B cell (primary cell): ENCODE results near the gene DYRK1A. TPM values are rescaled to one million over a fixed set of nuclear protein-coding genes. Genes with fewer than 3 reads are reported as not detected.

Source experiments
- ATAC-seq: fragments of 200-7000 bp; cut with Tn5 transposase; one replicate; pipeline ENCODE4 v1.10.0; 2021; ENCODE audit warnings: low read depth, mild to moderate bottlenecking, moderate number of reproducible peaks, moderate library complexity
- CTCF ChIA-PET: fragments of 350-600 bp; sonication (Branson Sonifier 250); formaldehyde crosslinking; loops from one replicate; lab custom pipeline; 2021; ENCODE audit warnings: antibody characterized with exemption, inconsistent platforms; lab: Charles Lee
- POLR2A ChIA-PET: fragments of 350-600 bp; sonication (Branson Sonifier 250); formaldehyde crosslinking; loops from one replicate; lab custom pipeline; 2021; ENCODE audit warnings: antibody characterized with exemption; lab: Charles Lee
- DNase-seq: peaks from one replicate; pipeline ENCODE4 v3.0.0; 2013
- H2AFZ ChIP-seq: 2 replicates; pipeline ENCODE4 v1.6.1; 2012; ENCODE audit warnings: mild to moderate bottlenecking, low read depth, low read length; ENCODE audit not compliant: insufficient read depth, poor library complexity, severe bottlenecking
- H3K27ac ChIP-seq, 2 donors: 1 replicate in 1 of 2; 2 replicates in 1 of 2; pipeline ENCODE4 v1.5.1; 2012 to 2013; ENCODE audit warnings: low read length in 2 of 2, mild to moderate bottlenecking in 2 of 2, moderate library complexity in 1 of 2
- H3K27me3 ChIP-seq, 4 experiments: fragments of 200-600 bp in 1 of 4; sonication (generic) in 1 of 4; replicated peaks in 1 of 4; 1 replicate in 2 of 4; 2 replicates in 2 of 4; pipeline versions ENCODE4 v1.6.1 to v1.7.0; 2013 to 2016; ENCODE audit warnings: low read length in 3 of 4, mild to moderate bottlenecking in 2 of 4, mixed read lengths in 1 of 4, moderate library complexity in 1 of 4; ENCODE audit not compliant: insufficient read depth in 4 of 4, control insufficient read depth in 3 of 4; ENCODE audit errors: control extremely low read depth in 1 of 4
- H3K36me3 ChIP-seq, 2 experiments: replicated peaks in 1 of 2; 1 replicate in 1 of 2; 2 replicates in 1 of 2; pipeline versions ENCODE4 v1.6.1 to v1.7.1; 2013; ENCODE audit warnings: low read length in 1 of 2; ENCODE audit not compliant: insufficient read depth in 2 of 2, control insufficient read depth in 1 of 2; ENCODE audit errors: control extremely low read depth in 1 of 2, extremely low read depth in 1 of 2
- H3K4me1 ChIP-seq, 2 donors: fragments of 200-600 bp in 1 of 2; sonication (generic) in 1 of 2; 1 replicate in 1 of 2; 2 replicates in 1 of 2; pipeline versions ENCODE4 v1.5.1 to v1.6.1; 2013 to 2017; ENCODE audit warnings: low read length in 2 of 2; ENCODE audit not compliant: control insufficient read depth in 2 of 2, insufficient read depth in 2 of 2
- H3K4me2 ChIP-seq: replicated peaks from 2 replicates; pipeline ENCODE3; 2012; ENCODE audit warnings: mild to moderate bottlenecking, low read depth, low read length; ENCODE audit not compliant: poor library complexity, severe bottlenecking
- H3K4me3 ChIP-seq, 5 experiments: fragments of 200-600 bp in 1 of 5; sonication (generic) in 1 of 5; 1 replicate in 3 of 5; 2 replicates in 2 of 5; pipeline versions ENCODE4 v1.5.1 to v1.7.0; 2011 to 2016; ENCODE audit warnings: low read length in 4 of 5, mild to moderate bottlenecking in 4 of 5, low read depth in 2 of 5, control low read depth in 1 of 5, moderate library complexity in 1 of 5; ENCODE audit not compliant: insufficient read depth in 1 of 5; ENCODE audit errors: control extremely low read depth in 1 of 5, extremely low read depth in 1 of 5
- H3K79me2 ChIP-seq: fragments of 200-600 bp; sonication (generic); one replicate; pipeline ENCODE4 v1.6.0; 2016; ENCODE audit warnings: low read length; ENCODE audit not compliant: control insufficient read depth, insufficient read depth
- H3K9ac ChIP-seq: fragments of 200-600 bp; sonication (generic); 2 replicates; pipeline ENCODE4 v1.6.1; 2017; ENCODE audit warnings: mild to moderate bottlenecking, low read length, moderate library complexity
- H3K9me3 ChIP-seq, 3 donors: one replicate each; pipeline versions ENCODE4 v1.6.1 to v1.7.1; 2013; ENCODE audit warnings: low read length in 2 of 3; ENCODE audit not compliant: control insufficient read depth in 2 of 3, insufficient read depth in 1 of 3; ENCODE audit errors: control extremely low read depth in 1 of 3
- H4K20me1 ChIP-seq: 2 replicates; pipeline ENCODE4 v1.6.0; 2012; ENCODE audit warnings: mild to moderate bottlenecking, low read length; ENCODE audit not compliant: insufficient read depth, control insufficient read depth, poor library complexity, severe bottlenecking
- H3K27ac Mint-ChIP-seq: one replicate; pipeline ENCODE4 v1.8.0; 2021; ENCODE audit warnings: mixed read lengths
- H3K27me3 Mint-ChIP-seq: one replicate; pipeline ENCODE4 v1.8.0; 2021; ENCODE audit warnings: mixed read lengths
- H3K4me1 Mint-ChIP-seq: one replicate; pipeline ENCODE4 v1.8.0; 2021; ENCODE audit warnings: mixed read lengths
- H3K4me3 Mint-ChIP-seq: one replicate; pipeline ENCODE4 v1.8.0; 2021; ENCODE audit warnings: mixed read lengths
- H3K9me3 Mint-ChIP-seq: one replicate; pipeline ENCODE4 v1.8.0; 2022; ENCODE audit warnings: mixed read lengths; ENCODE audit not compliant: insufficient read depth
- EZH2 ChIP-seq: IDR thresholded peaks from 2 replicates; pipeline ENCODE4 v1.6.1; 2012; ENCODE audit warnings: borderline replicate concordance, low read depth, mild to moderate bottlenecking, moderate library complexity, low read length; ENCODE audit not compliant: insufficient read depth, poor library complexity, severe bottlenecking
- WGBS: methylation state at CpG from one replicate; pipeline ENCODE4 v1.1.5; 2013; ENCODE audit warnings: missing lambda C conversion rate; ENCODE audit not compliant: insufficient coverage; 5-methylcytosine and 5-hydroxymethylcytosine counted together
- intact Hi-C: fragments of 100-400 bp; cut with micrococcal nuclease; formaldehyde crosslinking; loops from one replicate; pipeline ENCODE4 v1.10.0; 2022
- polyA plus RNA-seq: library from polyadenylated mRNA; depleted of rRNA; stranded (reverse); fragments of >200 nt; gene quantifications from 2 replicates; pipeline ENCODE4 v1.2.3, GENCODE V29; 2012
- total RNA-seq, 2 donors: library from RNA; stranded (reverse); fragments of 120-200 nt in 1 of 2; gene quantifications; 1 replicate in 1 of 2; 2 replicates in 1 of 2; pipeline versions ENCODE4 v1.2.3 to v1.2.4, GENCODE V29; 2013 to 2022
- TF ChIP-seq, protein P1 (sequence below): fragments of 200-600 bp; IDR thresholded peaks from one replicate; pipeline ENCODE4 v1.8.0; 2022; ENCODE audit warnings: antibody characterized with exemption, mild to moderate bottlenecking

DYRK1A gene
- total and polyA plus RNA-seq, 2 donors (not counting 1 experiment from before 2014, with no cell fraction given): 46.6 to 147 TPM

DNA sequence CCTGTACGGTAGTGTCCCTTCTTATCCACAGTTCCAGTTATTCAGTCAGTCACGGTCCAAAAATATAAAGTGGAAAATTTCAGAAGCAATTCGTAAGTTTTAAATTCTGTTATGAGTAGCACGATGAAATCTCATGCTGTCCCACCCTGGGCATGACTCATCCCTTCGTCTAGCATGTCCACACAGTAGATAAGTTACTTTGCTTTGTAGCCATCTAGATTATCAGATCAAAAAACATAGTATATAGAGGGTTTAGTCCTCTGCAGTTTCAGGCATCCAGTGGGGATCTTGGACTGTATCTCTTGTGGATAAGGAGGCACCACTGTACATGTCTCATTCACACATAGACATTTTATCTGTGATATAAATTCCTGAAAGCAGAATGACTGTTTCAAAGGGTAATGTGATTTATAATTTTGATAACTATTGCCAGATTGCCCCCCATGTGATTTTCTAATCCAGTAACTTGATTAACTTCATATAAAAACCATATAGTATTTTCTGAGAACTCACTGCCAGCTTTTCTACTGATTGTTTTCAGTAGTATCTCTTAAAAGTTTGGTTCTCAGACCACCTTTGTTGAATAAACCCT is 143.3 kb downstream of the DYRK1A start:
- ChIA-PET CTCF (no interaction called here), POLR2A (no interaction called here)
- peaks cover 18% of the 10 kb centered on the region for H4K20me1 ChIP-seq
- Mint-ChIP-seq H3K4me3 (no peak overlapping the region), H3K9me3 (no peaks in the 10 kb centered on the region), H3K4me1 (peaks cover 19% of the 10 kb centered on the region), H3K27ac (no peak overlapping the region), H3K27me3 (no peaks in the 10 kb centered on the region)
- H3K9me3 ChIP-seq: no peaks in the 10 kb centered on the region
- ATAC-seq (no peak), DNase-seq (no peak)
- H3K4me2 ChIP-seq: no peak overlapping the region
- H3K27ac ChIP-seq: no peak overlapping the region
- peaks cover 18% of the 10 kb centered on the region for H3K79me2 ChIP-seq
- intact Hi-C loops: loop anchor here (10.0 kb wide), 1 partner anchor 55 kb away; no protein-coding TSS in a partner anchor
- H3K36me3 ChIP-seq: peaks cover 12 to 97% of the 10 kb centered on the region in 2 experiments
- no peaks in the 10 kb centered on the region for H3K4me1 ChIP-seq
- H3K9ac ChIP-seq: no peak overlapping the region
- no peaks in the 10 kb centered on the region for H3K27me3 ChIP-seq
- TF ChIP-seq, protein P1, sequence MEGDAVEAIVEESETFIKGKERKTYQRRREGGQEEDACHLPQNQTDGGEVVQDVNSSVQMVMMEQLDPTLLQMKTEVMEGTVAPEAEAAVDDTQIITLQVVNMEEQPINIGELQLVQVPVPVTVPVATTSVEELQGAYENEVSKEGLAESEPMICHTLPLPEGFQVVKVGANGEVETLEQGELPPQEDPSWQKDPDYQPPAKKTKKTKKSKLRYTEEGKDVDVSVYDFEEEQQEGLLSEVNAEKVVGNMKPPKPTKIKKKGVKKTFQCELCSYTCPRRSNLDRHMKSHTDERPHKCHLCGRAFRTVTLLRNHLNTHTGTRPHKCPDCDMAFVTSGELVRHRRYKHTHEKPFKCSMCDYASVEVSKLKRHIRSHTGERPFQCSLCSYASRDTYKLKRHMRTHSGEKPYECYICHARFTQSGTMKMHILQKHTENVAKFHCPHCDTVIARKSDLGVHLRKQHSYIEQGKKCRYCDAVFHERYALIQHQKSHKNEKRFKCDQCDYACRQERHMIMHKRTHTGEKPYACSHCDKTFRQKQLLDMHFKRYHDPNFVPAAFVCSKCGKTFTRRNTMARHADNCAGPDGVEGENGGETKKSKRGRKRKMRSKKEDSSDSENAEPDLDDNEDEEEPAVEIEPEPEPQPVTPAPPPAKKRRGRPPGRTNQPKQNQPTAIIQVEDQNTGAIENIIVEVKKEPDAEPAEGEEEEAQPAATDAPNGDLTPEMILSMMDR: no peak
- no peak for TF ChIP-seq EZH2
- no CpG with 5 or more reads among the region's 5 CpGs for WGBS
- H2AFZ ChIP-seq: no peak overlapping the region
- H3K4me3 ChIP-seq: no peak overlapping the region

DNA sequence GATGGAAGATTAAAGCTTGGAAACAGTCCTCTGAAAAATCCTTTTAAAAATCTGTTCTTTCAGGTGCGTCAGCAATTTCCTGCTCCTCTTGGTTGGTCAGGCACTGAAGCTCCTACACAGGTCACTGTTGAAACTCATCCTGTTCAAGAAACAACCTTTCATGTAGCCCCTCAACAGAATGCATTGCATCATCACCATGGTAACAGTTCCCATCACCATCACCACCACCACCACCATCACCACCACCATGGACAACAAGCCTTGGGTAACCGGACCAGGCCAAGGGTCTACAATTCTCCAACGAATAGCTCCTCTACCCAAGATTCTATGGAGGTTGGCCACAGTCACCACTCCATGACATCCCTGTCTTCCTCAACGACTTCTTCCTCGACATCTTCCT is 145.3 kb downstream of the DYRK1A start:
- no peaks in the 10 kb centered on the region for H3K27me3 ChIP-seq
- intact Hi-C loops: loop anchor here (10.0 kb wide), 1 partner anchor 53 kb away; no protein-coding TSS in a partner anchor
- Mint-ChIP-seq H3K27ac (no peak overlapping the region), H3K4me1 (peaks cover 19% of the 10 kb centered on the region), H3K9me3 (no peaks in the 10 kb centered on the region), H3K4me3 (no peak overlapping the region), H3K27me3 (no peaks in the 10 kb centered on the region)
- no peak overlapping the region for H3K4me2 ChIP-seq
- H3K4me3 ChIP-seq: no peak overlapping the region
- no peak overlapping the region for H3K9ac ChIP-seq
- H2AFZ ChIP-seq: no peak overlapping the region
- no peaks in the 10 kb centered on the region for H3K4me1 ChIP-seq
- DNase-seq (no peak), ATAC-seq (no peak)
- H4K20me1 ChIP-seq: peaks cover 15% of the 10 kb centered on the region
- no peak for TF ChIP-seq EZH2
- TF ChIP-seq, protein P1: no peak
- peaks cover 6% of the 10 kb centered on the region for H3K79me2 ChIP-seq
- no peaks in the 10 kb centered on the region for H3K9me3 ChIP-seq
- POLR2A ChIA-PET: no interaction called here
- CTCF ChIA-PET: interaction anchor here (1.1 kb wide), 2 partner anchors 15 to 46 kb away, joined by 3 to 4 read pairs; no protein-coding TSS in a partner anchor
- H3K27ac ChIP-seq: no peak overlapping the region
- WGBS: 97% methylated on average over 5 of the region's 5 CpGs
- H3K36me3 ChIP-seq: peaks cover 11 to 81% of the 10 kb centered on the region in 2 experiments
